SW480 (cell line): Measurements from ENCODE around the gene B3GALT6.
A peak's percentile ranks its signal among the peaks of the same experiment; 100 is the strongest.

Experiments used
- DNase-seq: peaks from one replicate; pipeline ENCODE4 v3.0.0-alpha.2; 2016; ENCODE audit warnings: low spot score

Gene B3GALT6

DNA sequence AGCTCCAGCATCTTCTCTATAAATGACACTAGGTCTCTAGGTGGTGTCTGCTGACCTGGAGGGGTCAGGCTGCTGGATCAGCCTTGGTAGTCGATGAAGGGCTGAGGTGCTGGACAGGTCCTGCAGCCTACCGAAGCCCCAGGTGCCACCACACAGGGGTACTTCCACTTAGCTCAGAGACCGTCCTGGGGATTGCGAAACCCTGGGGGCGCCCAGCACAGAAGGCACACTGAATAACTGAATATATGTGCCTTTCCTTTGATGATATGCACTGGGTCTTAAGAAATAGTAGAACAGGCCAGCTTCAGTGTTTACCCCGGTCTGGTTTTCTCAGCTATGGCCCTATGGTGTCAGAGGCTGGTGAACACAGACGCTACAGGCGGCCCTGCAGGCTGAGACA lies 30.7 kb downstream of the B3GALT6 start:
- DNase-seq, result no peak

DNA sequence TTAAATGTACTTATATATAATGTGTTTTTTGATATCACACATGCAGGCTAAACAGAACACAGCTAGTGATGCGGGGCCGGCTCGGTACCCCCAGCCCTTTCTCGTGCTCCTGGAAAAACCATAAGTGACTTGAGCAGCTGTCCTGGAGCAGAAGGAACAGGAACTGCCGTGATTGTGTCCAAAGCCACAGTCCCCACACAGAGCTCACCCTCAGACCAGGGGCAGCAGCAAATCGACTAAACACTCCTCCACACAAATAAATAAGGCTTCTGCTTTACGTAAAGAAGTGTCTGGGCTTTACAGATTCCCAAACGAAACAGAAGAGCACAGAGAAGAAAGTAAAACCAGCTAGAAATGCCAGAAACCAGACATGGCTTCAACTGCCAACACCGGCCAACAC lies 32.0 kb downstream of the B3GALT6 start:
- no peak for DNase-seq

DNA sequence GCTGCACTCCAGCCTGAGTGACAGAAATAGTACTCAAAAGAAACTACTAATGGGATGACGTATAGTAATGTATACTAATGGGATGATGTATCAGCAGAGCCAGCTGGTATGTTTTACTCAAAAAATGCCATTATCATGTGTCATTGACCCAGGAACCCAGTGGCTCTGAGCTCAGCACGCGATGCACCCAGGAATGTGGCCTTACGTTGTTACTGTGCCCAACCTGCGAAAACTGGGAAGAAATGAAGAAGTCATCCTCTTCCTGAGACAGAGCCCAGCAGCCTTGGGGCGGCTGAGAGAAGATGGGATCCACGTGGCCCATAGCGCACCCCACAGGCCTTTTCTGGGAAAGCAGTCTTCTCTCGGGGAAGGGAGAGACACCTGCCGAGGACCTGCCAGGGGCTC lies 32.8 kb downstream of the B3GALT6 start:
- peak; percentile 72 for DNase-seq

DNA sequence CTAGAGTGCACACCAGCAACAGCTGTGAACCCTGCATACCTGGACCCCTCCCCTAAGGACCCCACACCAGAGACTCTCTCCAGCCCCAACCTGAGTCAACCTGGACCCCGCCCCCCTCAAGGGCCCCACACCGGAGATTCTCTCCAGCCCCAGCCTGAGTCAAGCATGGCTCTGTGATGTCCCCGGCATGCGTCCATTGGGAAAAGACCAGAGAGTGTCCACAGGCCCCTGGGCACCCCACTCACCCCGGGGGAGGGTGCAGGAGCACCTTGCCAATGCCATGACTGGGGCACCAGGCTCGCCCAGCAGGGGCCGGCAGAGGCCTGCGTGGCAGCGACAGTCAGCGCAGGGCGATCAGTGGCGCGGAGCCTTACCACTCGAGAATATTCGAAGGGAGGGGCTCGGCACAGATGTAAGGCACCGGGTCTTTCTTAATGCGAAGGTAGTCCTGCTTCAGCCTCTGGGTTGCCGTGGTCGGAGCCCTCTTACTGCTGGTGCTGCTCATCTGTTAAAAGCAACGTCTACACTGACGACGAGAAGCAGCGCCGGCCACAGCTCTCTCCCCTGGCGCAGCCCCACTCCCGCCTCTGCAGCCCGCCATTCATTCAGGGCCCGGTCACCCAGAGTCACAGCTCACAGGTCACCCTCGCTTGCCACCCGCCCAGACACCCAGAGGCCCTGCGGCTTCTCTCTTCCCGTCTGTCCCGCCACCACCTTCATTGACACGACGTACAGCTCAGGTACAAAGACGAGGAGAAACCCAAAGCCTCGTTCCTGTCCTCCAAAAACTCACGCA lies 35.6 kb downstream of the B3GALT6 start:
- DNase-seq, result no peak

DNA sequence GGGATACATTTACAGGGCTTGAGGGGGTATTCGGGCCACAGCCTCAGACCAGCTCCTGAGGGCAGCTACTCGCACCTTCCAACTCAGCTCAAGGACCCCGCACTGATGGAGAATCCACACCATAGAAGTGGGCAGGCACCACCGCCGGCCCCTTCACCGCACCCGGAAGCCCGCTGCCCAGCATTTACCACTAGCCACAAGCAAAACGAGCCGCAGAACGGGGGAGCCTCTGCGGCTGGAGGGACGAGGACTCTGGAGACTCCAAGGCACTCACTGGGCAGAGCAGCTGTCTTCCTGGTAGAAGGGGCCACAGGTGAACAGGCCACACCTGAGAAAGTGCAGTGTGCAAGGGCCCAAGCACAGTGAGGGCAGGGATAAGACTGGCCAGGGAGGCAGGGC lies 36.2 kb downstream of the B3GALT6 start:
- DNase-seq, result no peak

DNA sequence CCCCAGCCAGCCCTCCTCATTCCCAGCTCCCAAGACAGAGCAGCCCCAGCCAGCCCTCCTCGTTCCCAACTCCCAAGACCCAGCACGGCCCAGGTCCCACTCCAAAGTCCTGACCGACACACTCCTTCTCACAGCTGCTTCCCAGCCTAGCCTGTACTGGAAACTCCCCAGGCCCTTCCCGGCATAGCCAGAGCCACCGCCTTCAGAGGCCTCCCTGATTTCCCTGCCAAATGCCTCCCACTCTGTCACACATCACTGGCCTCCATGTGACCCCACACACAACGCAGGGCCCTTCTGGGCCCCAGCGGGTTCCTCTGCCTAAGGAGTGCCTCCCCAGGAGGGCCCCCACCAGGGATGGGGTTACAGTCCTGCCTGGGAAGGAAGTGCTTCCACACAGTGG lies 38.8 kb downstream of the B3GALT6 start:
- no peak for DNase-seq

DNA sequence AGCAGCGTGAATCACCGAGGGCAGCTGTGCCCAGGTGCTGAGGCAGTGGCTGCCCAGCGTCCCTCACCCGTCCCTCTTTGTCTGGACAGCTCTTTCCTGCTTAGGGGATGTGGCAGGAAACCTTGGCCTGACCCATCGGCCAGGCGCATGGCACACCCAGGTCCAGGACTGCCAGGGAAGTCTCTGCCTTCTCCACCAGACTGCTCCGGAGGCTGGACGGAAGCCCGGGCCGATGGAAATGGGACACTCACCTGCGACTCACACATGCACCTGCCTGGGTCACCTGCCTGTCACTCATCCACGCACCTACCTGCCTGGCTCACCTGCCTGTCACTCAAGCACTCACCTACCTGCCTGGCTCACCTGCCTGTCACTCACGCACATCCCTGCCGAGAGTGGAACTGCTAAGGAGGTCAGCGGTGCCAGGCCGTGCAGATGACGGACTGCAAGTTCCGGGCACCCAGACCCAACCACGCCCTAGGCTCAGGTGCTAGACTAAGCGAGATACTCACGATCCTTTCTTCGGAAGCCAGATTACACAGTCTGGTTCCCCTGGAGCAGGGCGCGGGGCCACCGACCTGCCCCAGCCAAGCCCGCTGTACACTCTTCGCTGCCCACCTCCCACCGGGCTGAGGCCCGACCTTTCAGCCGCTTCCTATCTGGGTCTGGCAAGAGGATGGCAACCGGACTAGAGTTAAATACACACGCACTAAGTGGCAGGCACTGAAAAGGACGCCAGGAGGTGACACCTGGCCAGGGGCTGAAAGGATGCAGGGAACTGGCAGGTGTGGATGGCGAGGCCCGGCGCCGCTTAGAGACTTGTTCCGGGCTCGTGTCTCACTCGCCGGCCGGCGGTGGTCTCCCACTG lies 40.5 kb downstream of the B3GALT6 start:
- DNase-seq, result peak; percentile 62

DNA sequence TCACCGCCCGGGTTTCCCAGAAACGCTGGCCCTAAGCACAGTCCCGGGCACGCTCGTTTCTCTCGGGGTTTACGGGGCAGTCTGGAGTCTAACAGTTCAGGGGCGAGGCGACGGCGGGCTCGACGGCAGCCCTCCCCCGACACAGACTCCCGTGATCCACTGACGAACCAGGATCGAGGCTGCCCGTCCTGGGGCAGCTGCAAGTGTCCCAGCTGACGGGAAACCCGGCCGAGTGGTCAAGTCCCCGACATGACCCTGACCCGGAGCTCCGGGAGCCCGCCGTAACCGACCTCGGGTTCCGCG lies 41.1 kb downstream of the B3GALT6 start:
- no peak for DNase-seq

DNA sequence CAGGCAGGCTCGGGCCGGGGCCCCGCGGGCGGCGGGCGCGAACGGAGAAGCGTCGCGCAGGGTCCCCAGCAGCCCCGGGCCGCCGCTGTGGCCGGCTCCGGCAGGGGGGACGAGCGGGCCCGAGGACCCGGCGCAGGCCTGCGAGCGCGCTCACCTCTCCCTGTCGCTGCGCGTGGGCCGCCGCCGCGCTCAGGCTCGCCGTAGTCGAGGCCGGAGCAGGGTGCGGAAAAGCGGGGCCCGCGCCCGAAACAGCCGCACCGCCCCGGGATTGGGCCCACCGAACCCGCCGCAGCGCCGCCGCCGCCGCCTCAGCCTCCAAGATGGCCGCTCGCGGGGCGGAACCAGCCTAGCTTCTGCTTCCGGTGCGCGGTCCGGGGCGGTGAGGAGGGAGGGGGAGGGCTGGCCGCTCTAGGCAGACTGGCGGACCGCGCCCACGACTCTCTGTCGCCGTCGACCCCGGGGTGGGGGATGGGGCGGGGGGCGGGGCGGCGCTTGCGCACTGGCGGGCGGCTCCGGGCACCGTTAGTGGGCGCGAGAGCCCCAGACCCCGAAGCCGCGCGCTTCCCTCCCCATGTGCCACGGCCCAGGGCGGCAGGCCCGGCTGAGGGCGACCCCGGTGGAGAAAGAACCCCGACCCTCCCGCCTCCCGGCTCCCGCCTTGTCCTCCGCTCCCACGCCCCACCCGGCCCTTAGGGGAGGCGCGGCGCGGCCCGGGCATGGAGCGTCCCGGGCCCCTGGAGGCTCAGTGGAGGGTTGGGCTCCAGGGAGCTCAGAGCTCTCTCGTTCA lies 41.7 kb downstream of the B3GALT6 start, which contains the start of gene UBE2J2:
UBE2J2 (minus strand) TSS at position 343 of the 787 bp plus-strand sequence. CDS start 5,862 bp downstream, outside the sequence.
- peak; percentile 90 for DNase-seq

DNA sequence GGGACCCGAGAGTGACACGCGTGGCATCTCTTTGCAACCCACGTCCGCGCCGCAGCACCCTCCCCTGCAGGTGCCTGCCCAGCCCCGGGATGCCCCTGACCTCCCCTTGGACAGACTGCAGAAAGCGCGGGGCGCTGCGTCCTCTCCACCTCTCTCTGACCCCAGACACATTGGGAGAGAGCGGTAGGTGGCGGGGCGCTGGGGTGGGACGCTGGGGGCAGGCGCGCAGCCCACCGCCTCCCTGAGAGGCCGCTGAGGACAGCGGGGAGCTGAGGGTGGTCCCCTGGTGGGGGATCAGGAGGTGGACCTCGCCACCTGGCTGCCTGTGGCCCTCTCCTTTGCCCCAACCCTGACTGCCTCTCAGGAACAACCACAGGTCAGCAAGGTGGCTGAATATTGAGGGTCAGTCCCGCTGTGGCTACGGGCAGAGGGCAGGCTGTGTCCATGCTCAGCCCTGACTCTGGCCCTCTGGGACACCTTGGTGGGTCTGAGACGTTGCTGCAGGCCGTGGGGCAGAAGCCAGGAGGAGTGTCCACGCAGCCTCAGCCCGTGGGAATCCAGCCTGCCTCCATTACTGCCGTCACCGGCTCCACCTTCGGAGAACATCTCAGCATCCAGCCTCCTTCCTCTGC lies 42.4 kb downstream of the B3GALT6 start:
- no peak for DNase-seq

DNA sequence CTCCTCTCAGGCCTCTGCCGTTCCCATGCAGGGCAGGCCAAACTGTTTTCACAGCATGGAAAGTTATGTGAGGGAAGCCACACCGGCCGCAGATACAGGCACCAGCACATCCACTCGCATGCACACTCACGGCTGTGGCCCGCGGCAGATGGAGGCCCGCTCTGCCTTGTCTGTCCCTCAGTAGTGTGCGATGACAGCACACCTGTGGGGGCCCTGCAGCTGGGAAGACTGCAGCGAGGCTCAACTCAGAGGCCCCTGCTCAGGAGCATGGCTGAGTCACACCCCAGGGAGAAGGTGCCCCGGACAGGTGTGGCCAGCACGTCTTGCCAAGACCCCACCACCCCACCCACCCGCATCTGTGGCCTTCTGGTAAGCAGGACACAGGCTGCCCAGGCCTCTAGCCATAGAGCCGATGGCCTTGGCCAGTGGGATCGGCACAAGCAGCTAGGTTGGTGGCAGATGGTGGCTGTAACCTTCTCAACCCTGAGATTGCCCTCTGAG lies 42.9 kb downstream of the B3GALT6 start:
- no peak for DNase-seq

DNA sequence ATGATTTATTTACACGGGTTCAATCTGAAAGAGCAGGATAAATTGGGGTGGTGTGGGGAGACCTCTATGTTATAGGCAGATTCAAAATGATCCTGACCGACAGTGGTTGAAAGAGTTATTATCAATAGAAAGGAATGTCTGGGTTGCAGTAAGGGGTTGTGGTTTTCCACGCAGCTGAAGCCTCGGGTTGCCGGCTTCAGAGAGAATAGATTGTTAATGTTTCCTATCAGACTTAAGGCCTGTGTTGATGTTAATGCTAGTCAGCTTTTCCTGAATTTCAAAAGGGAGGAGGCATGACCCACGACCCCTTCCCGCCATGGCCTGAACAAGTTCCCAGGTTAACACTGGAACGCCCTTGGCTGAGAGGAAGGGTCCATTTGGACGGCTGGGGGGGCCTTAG lies 43.8 kb downstream of the B3GALT6 start:
- no peak for DNase-seq

DNA sequence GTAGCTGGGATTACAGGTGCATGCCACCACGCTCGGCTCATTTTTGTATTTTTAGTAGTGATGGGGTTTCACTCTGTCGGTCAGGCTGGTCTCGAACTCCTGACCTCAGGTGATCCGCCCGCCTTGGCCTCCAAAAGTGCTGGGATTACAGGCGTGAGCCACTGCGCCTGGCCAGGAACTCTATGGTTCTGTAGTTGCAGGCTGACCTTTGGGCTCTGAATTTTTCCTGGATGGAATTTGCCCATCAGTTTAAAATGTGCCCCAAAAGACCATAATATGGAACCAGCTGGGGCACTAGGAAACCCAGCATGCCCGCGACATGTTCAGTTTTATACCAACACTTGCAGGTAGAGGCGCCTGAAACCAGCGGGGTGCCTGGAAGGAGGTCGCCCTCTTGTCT lies 46.6 kb downstream of the B3GALT6 start:
- DNase-seq, result no peak

DNA sequence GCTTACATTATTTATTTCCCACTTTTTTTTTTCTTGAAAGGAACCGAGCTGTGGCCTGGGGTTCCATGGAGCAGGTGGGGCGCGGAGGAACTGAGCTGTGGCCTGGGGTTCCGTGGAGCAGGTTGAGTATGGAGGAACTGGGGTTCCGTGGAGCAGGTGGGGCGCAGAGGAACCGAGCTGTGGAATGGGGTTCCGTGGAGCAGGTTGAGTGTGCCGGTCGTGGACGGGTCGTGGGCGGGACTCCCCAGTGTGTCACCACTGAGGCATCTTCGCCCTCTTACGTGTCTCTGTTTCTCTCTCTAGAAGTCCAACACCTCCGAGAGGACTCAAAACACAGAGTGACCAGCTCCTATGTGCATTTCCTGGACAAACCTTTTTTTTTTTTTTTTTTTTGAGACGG lies 47.0 kb downstream of the B3GALT6 start:
- DNase-seq, result no peak

DNA sequence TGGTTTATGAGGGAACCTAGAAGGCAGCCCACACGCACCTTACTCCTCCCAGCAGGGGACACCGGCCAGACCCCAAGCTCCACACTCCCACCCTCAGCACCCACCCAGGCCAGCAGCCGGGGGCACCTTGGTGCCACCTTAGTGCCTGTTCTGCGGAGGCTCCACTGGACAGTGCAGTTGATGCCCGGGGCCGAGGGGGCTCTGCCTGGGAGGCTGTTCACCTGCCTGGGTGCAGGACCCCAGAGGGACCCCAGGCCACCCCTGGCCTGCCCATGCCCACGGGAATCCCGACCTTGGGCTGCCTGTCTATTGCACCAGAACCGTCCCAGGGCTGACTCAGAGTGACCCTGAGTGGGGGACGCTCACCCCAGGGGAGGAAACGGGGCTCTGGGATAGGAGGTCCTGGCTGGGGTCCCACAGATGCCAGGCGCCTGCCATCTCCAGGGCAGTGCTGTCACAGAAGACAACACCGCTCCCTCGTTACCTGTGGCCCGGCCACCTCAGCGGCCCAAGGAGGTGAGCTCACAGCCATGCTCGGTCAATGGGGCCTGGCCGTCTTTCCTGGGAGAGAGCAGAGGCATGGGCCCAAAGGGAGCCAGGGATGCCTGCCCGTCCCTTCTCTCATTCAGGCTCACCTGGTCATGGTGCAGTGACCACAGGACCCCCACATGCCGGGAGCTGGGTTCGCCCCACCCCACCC lies 48.9 kb downstream of the B3GALT6 start:
- no peak for DNase-seq

DNA sequence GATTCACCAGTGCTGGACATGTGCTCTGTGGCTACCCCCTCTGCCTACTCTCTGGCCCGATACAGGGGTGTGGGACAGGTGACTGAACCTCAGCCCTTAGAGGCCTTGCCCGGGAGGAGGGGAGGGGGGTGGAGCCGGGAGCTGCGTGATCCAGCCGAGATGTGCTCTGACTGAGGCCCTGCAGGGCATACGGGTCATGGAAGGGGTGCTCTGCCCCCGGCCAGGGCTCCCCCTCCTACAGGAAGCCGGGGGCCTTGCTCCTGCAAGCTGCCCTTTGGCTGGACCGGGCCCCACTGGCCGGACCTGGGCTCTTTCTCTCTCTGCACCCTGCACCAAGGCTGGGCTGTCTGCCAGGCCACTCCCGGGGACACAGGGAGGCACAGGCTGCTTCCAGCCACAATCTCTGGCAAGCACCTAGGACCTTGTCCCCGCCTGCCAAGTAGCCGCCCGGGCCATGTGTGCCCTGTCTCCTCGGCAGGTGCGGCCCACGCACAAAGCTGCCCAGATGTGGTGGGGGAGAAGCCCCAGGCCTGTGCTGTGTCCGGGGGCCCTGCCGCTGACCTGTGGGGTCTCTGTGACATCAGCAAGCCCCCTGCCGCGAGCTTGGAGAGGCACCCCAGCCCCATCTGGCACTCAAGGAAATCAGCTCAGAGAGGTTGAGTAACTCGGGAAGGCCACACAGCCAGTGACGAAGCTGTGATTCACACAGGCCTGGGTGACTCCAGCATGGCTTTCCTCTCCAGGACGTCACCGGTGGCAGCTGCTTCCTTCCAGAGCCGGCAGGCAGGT lies 49.7 kb downstream of the B3GALT6 start:
- DNase-seq, result no peak

DNA sequence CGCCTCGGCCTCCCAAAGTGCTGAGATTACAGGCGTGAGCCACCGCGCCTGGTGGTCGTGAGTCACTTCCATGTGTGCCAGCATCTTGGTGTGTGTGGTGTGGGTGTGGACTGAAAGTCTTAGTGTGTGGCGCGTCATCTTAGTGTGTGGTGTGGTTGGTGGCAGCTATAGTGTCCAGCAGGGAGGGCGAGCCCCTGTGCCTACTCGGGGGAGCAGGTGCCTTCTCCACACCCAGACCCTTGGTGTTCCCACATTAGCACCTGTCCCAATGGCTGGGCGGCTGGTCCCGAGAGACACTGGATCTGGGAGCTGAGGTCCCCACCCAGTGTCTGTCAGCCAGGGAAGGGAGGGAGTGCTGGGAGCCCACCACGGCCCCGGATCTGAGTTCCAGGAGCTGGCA lies 51.0 kb downstream of the B3GALT6 start:
- DNase-seq, result peak; percentile 36

DNA sequence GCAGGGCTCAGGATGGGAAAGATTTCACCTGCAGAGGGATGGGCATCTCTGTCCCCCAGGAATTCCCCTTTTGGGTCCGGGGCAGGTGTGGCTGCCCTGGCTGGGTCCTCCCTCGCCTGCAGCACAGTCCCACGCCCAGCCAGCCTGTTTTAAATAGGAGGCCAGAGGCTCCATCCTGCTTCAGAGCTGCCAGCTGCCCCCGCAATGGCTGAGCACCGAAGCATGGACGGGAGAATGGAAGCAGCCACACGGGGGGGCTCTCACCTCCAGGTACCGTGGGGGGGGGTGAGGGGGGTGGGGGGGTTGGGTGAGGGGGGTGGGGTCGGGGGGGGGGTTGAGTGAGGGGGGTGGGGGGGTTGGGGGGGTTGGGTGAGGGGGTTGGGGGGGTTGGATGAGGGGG lies 51.8 kb downstream of the B3GALT6 start:
- peak; percentile 43 for DNase-seq
